Upper lobe of right lung (tissue), 1 donor: ENCODE results near the gene ELOVL1. TPM values are rescaled to one million over a fixed set of nuclear protein-coding genes. Genes with fewer than 3 reads are reported as not detected.
A peak's percentile ranks its signal among the peaks of the same experiment; 100 is the strongest.

Source experiments
- ATAC-seq: fragments of 200-7000 bp; cut with Tn5 transposase; one replicate; pipeline ENCODE4 v1.9.1; 2020; ENCODE audit warnings: mild to moderate bottlenecking, moderate library complexity
- DNase-seq: peaks from one replicate; pipeline ENCODE4 v3.0.0-alpha.2; 2020
- H3K27ac ChIP-seq: fragments of 200-600 bp; one replicate; pipeline ENCODE4 v1.8.0; 2022
- H3K27me3 ChIP-seq: fragments of 200-600 bp; one replicate; pipeline ENCODE4 v1.8.0; 2022; ENCODE audit warnings: mild to moderate bottlenecking
- H3K36me3 ChIP-seq: fragments of 200-600 bp; one replicate; pipeline ENCODE4 v1.8.0; 2022
- H3K4me1 ChIP-seq: fragments of 200-600 bp; one replicate; pipeline ENCODE4 v1.8.0; 2022
- H3K4me3 ChIP-seq: fragments of 200-600 bp; one replicate; pipeline ENCODE4 v1.8.0; 2022; ENCODE audit warnings: mild to moderate bottlenecking
- H3K9me3 ChIP-seq: fragments of 200-600 bp; one replicate; pipeline ENCODE4 v1.8.0; 2022
- intact Hi-C: fragments of 100-400 bp; cut with DNase I; formaldehyde crosslinking; loops from one replicate; pipeline ENCODE4 v1.11.0; 2022
- total RNA-seq: library from RNA; stranded (reverse); fragmentation: NEBNext Ultra II Directional; extraction: Animal tissue kit (Norgen Biotek cat#: 25700); gene quantifications from one replicate; pipeline ENCODE4 v1.2.1, GENCODE V29; 2021
- TF ChIP-seq, protein P1 (sequence below): fragments of 200-600 bp; IDR thresholded peaks from one replicate; pipeline ENCODE4 v1.8.0; 2022; ENCODE audit warnings: antibody characterized with exemption
- donor health status: DM: no; HTN: yes; CAD: no; lungs with severe emphysema.

ELOVL1 gene
- total RNA-seq, 1 donor from 2014 or later, result 98.9 TPM

DNA sequence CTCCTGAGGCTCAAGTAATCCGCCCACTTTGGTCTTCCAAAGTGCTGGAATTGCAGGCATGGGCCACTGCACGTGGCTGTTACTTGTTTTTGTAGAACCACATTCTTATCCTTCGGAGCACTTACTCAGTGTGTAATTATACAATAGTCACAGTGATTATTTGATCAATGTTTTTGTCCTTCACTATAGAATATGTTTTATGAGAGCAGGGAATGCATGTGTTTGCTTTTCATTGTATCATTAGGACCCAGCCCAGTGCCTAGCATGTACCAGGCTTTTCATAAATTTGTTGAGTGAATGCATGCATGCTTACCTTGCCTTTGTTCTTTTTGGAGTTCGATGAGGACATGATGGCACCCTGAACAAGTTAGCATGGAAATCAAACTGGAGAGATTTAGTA is 27.7 kb upstream of the ELOVL1 start:
- Histone ChIP-seq H3K9me3 (no peaks in the 10 kb centered on the region), H3K27me3 (no peaks in the 10 kb centered on the region), H3K4me1 (peaks cover 6% of the 10 kb centered on the region), H3K4me3 (no peak overlapping the region), H3K36me3 (peaks cover 21% of the 10 kb centered on the region), H3K27ac (no peak overlapping the region)
- intact Hi-C loops, result no loop called here
- TF ChIP-seq, protein P1, sequence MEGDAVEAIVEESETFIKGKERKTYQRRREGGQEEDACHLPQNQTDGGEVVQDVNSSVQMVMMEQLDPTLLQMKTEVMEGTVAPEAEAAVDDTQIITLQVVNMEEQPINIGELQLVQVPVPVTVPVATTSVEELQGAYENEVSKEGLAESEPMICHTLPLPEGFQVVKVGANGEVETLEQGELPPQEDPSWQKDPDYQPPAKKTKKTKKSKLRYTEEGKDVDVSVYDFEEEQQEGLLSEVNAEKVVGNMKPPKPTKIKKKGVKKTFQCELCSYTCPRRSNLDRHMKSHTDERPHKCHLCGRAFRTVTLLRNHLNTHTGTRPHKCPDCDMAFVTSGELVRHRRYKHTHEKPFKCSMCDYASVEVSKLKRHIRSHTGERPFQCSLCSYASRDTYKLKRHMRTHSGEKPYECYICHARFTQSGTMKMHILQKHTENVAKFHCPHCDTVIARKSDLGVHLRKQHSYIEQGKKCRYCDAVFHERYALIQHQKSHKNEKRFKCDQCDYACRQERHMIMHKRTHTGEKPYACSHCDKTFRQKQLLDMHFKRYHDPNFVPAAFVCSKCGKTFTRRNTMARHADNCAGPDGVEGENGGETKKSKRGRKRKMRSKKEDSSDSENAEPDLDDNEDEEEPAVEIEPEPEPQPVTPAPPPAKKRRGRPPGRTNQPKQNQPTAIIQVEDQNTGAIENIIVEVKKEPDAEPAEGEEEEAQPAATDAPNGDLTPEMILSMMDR, result no peak
- ATAC-seq (no peak), DNase-seq (no peak)

DNA sequence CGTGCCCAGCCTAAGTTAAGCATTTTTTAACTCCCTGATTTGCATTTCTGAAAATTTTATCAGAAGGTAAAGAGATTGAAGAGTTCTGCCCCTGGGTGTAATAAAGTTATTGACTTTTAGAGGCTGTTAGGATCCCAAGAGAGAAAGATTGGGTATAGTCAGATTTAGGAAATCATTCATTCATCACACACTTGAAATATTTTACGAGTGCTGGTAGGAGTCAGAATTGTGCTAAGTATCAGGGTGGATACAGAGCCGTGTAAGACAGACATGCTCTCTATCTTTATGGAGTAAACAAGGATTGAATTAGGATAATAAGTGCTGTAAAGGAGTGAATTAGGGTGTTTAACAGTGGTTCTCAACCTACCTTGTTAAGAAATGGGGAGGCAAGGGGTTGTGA is 24.9 kb upstream of the ELOVL1 start:
- H3K27ac ChIP-seq, result no peak overlapping the region
- DNase-seq (no peak), ATAC-seq (no peak)
- no peaks in the 10 kb centered on the region for H3K27me3 ChIP-seq
- H3K36me3 ChIP-seq, result peaks cover 21% of the 10 kb centered on the region
- TF ChIP-seq, protein P1, result no peak
- H3K4me1 ChIP-seq, result peaks cover 22% of the 10 kb centered on the region
- H3K4me3 ChIP-seq, result no peak overlapping the region
- H3K9me3 ChIP-seq, result no peaks in the 10 kb centered on the region
- intact Hi-C loops, result no loop called here

DNA sequence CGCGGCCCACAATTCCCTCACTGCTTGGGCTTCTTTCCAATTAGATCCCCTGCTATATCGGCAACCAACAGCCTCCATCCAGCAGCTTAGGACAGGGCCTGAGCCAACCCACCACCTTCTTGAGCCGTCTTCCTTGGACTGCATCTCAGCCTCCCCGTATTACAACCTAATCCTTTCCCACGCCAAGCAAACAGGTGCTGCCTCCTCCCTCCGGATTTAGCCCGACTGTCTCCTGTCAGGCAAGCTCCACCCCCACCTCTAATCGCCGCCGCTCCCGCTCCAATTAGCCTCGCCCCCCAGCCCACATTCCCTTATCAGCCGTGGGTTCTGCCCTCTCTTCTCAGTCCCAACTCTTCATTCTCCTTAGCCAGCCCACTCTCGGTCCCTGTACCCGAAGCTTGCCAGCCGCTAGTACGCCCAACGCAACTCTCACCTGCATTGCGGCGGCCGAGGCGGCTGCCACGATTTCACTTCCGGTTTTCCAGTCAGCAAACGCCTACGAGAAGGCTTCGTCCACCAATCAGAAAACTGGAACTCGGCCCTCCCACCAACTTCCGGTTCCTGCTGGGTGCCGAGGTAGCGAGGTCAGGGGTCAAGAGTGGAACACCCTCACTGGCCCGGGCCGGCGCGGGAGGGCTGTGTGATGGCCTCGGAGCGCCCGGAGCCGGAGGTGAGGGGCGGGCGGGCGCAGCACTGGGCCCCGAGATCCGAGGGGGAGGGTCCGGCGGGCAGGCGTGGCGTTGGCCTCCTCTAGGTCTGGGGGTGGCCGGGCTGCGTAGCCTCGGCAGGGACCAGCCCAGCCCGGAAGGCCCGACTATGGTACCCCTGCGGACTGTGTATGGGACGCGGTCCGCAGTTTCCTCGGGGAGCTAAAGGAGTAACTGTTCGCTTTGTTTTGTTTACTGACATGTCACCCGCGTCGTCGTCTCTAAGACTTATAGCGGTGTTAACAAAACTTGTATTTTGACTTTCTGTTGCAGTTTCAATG is 21.8 kb upstream of the ELOVL1 start, which contains the start of the genes MED8 and SZT2:
MED8 (minus strand) TSS at position 475 of the 988 bp plus-strand sequence; CDS start at position 439, 36 bp downstream.
SZT2 (plus strand) TSS at position 574 of the 988 bp plus-strand sequence; CDS start at position 644, 70 bp downstream.
- intact Hi-C loops, result no loop called here
- Histone ChIP-seq H3K36me3 (peaks cover 40% of the 10 kb centered on the region), H3K4me3 (peak within 1 kb of the TSS; percentile 84)

DNA sequence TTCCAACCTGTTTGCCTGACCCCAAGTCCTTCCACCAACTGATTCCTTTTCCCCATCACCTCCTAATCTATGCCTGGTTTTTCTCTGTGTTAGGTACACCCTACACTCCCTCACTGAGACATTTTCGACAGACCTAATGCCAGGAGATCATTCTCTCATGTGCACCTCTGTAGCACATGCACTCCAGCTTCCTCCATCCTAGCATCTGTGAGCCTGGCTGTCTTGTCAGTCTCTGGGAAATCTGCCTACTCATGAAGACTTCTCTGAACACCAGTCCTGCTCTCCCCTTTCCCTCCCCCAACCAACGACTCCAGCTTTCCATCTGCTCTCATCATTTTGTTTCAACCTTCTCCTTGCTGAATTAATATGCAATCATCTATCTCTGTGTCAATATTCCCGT is 20.8 kb upstream of the ELOVL1 start:
- Histone ChIP-seq H3K9me3 (no peaks in the 10 kb centered on the region), H3K4me3 (peak overlapping the region; percentile 84), H3K27me3 (no peaks in the 10 kb centered on the region), H3K36me3 (peaks cover 40% of the 10 kb centered on the region), H3K27ac (peak overlapping the region; percentile 92), H3K4me1 (peaks cover 22% of the 10 kb centered on the region)
- DNase-seq (no peak), ATAC-seq (no peak)
- intact Hi-C loops, result no loop called here
- TF ChIP-seq, protein P1, result no peak

More for the DNA sequence above, 21.8 kb upstream of the ELOVL1 start, which contains the start of the genes MED8 and SZT2:
- no peaks in the 10 kb centered on the region for H3K9me3 ChIP-seq
- ATAC-seq (peak; percentile 99), DNase-seq (peak; percentile 96)
- TF ChIP-seq, protein P1, result no peak
- no peaks in the 10 kb centered on the region for H3K27me3 ChIP-seq
- H3K4me1 ChIP-seq, result peaks cover 22% of the 10 kb centered on the region
- peak within 1 kb of the TSS; percentile 92 for H3K27ac ChIP-seq

DNA sequence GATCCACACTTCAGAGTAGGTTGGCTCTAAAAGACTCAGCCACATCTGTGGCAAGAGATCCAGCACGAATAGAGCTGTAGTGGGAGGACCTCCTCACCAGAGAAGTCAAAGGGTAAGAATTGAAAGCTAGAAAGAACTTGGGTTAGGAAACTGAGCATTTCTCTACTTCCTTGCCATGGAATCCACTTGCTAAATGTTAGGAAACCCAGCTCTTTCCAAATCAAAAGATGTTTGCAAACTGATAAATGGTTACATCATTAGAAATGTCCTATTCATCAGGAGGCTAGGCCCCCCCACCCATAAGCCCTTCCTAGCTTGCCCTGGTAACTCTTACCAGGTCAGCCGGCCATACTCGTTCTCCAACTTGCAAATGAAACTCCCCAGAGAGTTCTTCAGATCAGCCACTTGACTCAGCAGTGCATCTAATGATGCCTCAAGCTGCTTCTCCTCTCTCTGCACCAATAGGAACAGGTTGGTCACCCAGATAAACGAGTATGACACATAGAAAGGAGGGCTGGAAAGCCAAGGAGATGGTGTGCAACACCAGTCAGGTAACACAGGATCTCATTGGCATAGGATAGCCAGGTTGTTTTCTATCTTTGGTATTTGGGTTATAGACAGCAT is 20.3 kb upstream of the ELOVL1 start:
- H3K27ac ChIP-seq, result no peak overlapping the region
- no peak for ATAC-seq
- H3K9me3 ChIP-seq, result no peaks in the 10 kb centered on the region
- no peaks in the 10 kb centered on the region for H3K27me3 ChIP-seq
- intact Hi-C loops, result no loop called here
- H3K4me3 ChIP-seq, result peak overlapping the region; percentile 84
- peaks cover 46% of the 10 kb centered on the region for H3K36me3 ChIP-seq
- TF ChIP-seq, protein P1, result no peak
- no peak for DNase-seq
- H3K4me1 ChIP-seq, result peaks cover 22% of the 10 kb centered on the region
